ENCODE results near the gene ASIC1. TPM values are rescaled to one million over a fixed set of nuclear protein-coding genes. Genes with fewer than 3 reads are reported as not detected.

The ASIC1 gene
- total and polyA plus RNA-seq, 2 of the 13 experiments (the other 11 are each of a cell fraction or from before 2014, with no cell fraction given): 0.44 to 1.5 TPM

DNA sequence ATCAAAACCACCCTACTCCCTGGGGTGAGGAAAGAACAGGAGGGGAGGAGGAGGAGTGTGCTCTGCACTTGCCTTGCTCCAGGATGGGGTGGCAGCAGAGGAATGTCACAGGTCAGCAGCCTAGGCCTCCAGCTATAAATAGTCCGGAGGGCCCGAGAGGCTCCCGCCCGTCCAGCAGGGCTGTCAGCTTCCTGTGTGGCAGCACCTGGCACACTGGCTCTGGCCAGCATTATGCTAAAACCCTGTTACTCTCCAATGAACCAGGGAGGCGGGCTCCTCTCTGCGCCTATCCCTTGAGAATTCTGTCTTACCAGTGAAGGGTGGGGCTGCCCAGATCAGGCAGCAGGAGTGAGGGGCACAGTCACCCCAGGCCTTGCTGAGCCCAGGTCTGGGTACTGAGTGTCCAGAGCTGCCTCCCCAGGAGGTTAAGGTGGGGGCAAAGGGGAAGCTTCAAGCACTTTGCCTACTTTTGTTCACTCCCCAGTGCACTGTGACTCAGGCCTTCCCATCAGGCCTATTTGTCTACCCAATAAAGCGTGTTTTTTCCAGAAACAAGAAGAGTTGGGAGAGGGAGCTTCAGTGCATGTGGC lies 53.5 kb downstream of the ASIC1 start (continued):
- TF ChIP-seq, protein P1, sequence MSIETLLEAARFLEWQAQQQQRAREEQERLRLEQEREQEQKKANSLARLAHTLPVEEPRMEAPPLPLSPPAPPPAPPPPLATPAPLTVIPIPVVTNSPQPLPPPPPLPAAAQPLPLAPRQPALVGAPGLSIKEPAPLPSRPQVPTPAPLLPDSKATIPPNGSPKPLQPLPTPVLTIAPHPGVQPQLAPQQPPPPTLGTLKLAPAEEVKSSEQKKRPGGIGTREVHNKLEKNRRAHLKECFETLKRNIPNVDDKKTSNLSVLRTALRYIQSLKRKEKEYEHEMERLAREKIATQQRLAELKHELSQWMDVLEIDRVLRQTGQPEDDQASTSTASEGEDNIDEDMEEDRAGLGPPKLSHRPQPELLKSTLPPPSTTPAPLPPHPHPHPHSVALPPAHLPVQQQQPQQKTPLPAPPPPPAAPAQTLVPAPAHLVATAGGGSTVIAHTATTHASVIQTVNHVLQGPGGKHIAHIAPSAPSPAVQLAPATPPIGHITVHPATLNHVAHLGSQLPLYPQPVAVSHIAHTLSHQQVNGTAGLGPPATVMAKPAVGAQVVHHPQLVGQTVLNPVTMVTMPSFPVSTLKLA (IDR thresholded peaks at IDR 0.05): no peak
- TF ChIP-seq ZNF564 (CRISPR knock-in tag; IDR thresholded peaks at IDR 0.05): no peak
- peak; percentile 62 for TF ChIP-seq ZFY (CRISPR knock-in tag; IDR thresholded peaks at IDR 0.05)
- TF ChIP-seq TRIM24 (CRISPR knock-in tag; IDR thresholded peaks at IDR 0.05): no peak
- TF ChIP-seq ELF3 (CRISPR knock-in tag; IDR thresholded peaks at IDR 0.05): 0 out of 2 replicates have a peak, but pooled peaks have one; percentile 14
- TF ChIP-seq, protein P2, sequence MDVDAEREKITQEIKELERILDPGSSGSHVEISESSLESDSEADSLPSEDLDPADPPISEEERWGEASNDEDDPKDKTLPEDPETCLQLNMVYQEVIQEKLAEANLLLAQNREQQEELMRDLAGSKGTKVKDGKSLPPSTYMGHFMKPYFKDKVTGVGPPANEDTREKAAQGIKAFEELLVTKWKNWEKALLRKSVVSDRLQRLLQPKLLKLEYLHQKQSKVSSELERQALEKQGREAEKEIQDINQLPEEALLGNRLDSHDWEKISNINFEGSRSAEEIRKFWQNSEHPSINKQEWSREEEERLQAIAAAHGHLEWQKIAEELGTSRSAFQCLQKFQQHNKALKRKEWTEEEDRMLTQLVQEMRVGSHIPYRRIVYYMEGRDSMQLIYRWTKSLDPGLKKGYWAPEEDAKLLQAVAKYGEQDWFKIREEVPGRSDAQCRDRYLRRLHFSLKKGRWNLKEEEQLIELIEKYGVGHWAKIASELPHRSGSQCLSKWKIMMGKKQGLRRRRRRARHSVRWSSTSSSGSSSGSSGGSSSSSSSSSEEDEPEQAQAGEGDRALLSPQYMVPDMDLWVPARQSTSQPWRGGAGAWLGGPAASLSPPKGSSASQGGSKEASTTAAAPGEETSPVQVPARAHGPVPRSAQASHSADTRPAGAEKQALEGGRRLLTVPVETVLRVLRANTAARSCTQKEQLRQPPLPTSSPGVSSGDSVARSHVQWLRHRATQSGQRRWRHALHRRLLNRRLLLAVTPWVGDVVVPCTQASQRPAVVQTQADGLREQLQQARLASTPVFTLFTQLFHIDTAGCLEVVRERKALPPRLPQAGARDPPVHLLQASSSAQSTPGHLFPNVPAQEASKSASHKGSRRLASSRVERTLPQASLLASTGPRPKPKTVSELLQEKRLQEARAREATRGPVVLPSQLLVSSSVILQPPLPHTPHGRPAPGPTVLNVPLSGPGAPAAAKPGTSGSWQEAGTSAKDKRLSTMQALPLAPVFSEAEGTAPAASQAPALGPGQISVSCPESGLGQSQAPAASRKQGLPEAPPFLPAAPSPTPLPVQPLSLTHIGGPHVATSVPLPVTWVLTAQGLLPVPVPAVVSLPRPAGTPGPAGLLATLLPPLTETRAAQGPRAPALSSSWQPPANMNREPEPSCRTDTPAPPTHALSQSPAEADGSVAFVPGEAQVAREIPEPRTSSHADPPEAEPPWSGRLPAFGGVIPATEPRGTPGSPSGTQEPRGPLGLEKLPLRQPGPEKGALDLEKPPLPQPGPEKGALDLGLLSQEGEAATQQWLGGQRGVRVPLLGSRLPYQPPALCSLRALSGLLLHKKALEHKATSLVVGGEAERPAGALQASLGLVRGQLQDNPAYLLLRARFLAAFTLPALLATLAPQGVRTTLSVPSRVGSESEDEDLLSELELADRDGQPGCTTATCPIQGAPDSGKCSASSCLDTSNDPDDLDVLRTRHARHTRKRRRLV (CRISPR knock-in tag; IDR thresholded peaks at IDR 0.05): no peak
- TF ChIP-seq, protein P3, sequence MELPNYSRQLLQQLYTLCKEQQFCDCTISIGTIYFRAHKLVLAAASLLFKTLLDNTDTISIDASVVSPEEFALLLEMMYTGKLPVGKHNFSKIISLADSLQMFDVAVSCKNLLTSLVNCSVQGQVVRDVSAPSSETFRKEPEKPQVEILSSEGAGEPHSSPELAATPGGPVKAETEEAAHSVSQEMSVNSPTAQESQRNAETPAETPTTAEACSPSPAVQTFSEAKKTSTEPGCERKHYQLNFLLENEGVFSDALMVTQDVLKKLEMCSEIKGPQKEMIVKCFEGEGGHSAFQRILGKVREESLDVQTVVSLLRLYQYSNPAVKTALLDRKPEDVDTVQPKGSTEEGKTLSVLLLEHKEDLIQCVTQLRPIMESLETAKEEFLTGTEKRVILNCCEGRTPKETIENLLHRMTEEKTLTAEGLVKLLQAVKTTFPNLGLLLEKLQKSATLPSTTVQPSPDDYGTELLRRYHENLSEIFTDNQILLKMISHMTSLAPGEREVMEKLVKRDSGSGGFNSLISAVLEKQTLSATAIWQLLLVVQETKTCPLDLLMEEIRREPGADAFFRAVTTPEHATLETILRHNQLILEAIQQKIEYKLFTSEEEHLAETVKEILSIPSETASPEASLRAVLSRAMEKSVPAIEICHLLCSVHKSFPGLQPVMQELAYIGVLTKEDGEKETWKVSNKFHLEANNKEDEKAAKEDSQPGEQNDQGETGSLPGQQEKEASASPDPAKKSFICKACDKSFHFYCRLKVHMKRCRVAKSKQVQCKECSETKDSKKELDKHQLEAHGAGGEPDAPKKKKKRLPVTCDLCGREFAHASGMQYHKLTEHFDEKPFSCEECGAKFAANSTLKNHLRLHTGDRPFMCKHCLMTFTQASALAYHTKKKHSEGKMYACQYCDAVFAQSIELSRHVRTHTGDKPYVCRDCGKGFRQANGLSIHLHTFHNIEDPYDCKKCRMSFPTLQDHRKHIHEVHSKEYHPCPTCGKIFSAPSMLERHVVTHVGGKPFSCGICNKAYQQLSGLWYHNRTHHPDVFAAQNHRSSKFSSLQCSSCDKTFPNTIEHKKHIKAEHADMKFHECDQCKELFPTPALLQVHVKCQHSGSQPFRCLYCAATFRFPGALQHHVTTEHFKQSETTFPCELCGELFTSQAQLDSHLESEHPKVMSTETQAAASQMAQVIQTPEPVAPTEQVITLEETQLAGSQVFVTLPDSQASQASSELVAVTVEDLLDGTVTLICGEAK (IDR thresholded peaks at IDR 0.05): no peak
- TF ChIP-seq, protein P3 (CRISPR knock-in tag; IDR thresholded peaks at IDR 0.05): no peak
- no peak for TF ChIP-seq ZNF484 (CRISPR knock-in tag; IDR thresholded peaks at IDR 0.05; ENCODE audit: borderline replicate concordance, low read depth)
- TF ChIP-seq RBM39 (IDR thresholded peaks at IDR 0.05; ENCODE audit: low read depth, low read length, poor library complexity, severe bottlenecking): no peak
- no peak for TF ChIP-seq HMG20B (CRISPR knock-in tag; conservative IDR thresholded peaks at IDR 0.05)
- TF ChIP-seq ZNF17 (CRISPR knock-in tag; IDR thresholded peaks at IDR 0.05): no peak
- TF ChIP-seq NAIF1 (CRISPR knock-in tag; IDR thresholded peaks at IDR 0.05; ENCODE audit: borderline replicate concordance): no peak
- TF ChIP-seq SCMH1 (CRISPR knock-in tag; IDR thresholded peaks at IDR 0.05; ENCODE audit: borderline replicate concordance): no peak
- no peak for TF ChIP-seq ATAD3A (CRISPR knock-in tag; IDR thresholded peaks at IDR 0.05)

All from HepG2 (cell line).